PC-9 (cell line): ENCODE results near the gene FANK1. TPM values are rescaled to one million over a fixed set of nuclear protein-coding genes. Genes with fewer than 3 reads are reported as not detected.

ENCODE experiments used
- BruUV-seq: library from RNA; stranded (reverse); fragments of 400-500 nt; replicated peaks from 2 replicates; lab custom pipeline; 2021; lab: Mats Ljungman, UMichigan
- CTCF ChIA-PET: fragments of 300-600 bp; sonication (Branson Sonifier 250); formaldehyde crosslinking; loops from one replicate; lab custom pipeline; 2022; ENCODE audit warnings: antibody characterized with exemption; lab: Charles Lee
- POLR2A ChIA-PET: fragments of 300-600 bp; sonication (Branson Sonifier 250); formaldehyde crosslinking; loops from one replicate; lab custom pipeline; 2022; ENCODE audit warnings: antibody characterized with exemption; ENCODE audit not compliant: unreplicated experiment; lab: Charles Lee
- DNase-seq, 2 experiments: peaks; one replicate each; pipeline versions ENCODE4 v3.0.0 to v3.0.0-alpha.2; 2015 to 2022; ENCODE audit warnings: mixed read lengths in 1 of 2
- H2AFZ ChIP-seq: fragments of 200-600 bp; sonication (generic); 2 replicates; pipeline ENCODE4 v1.8.1; 2017; ENCODE audit warnings: antibody characterized with exemption
- H3F3A ChIP-seq: fragments of 200-600 bp; sonication (generic); 2 replicates; pipeline ENCODE4 v1.8.1; 2017; ENCODE audit warnings: antibody characterized with exemption, mild to moderate bottlenecking, low read depth; ENCODE audit not compliant: insufficient read depth
- H3K27ac ChIP-seq: fragments of 200-600 bp; sonication (generic); 2 replicates; pipeline ENCODE4 v1.6.1; 2016; ENCODE audit warnings: mixed run types
- H3K27me3 ChIP-seq: fragments of 200-600 bp; sonication (generic); 2 replicates; pipeline ENCODE4 v1.6.1; 2016; ENCODE audit warnings: low read depth, mixed run types; ENCODE audit not compliant: insufficient read depth
- H3K36me3 ChIP-seq: fragments of 200-600 bp; sonication (generic); 2 replicates; pipeline ENCODE4 v1.6.1; 2016; ENCODE audit warnings: low read depth, mixed run types
- H3K4me1 ChIP-seq: fragments of 200-600 bp; sonication (generic); replicated peaks from 2 replicates; pipeline ENCODE4 v1.6.1; 2016; ENCODE audit warnings: mixed run types; ENCODE audit not compliant: insufficient read depth
- H3K4me2 ChIP-seq: fragments of 200-600 bp; sonication (generic); 2 replicates; pipeline ENCODE4 v1.6.1; 2017; ENCODE audit warnings: mixed run types
- H3K4me3 ChIP-seq: fragments of 200-600 bp; sonication (generic); 2 replicates; pipeline ENCODE4 v1.6.1; 2016; ENCODE audit warnings: mixed run types
- H3K79me2 ChIP-seq: fragments of 200-600 bp; sonication (generic); 2 replicates; pipeline ENCODE4 v1.6.1; 2017; ENCODE audit warnings: low read depth, mixed run types
- H3K9me2 ChIP-seq: fragments of 200-600 bp; sonication (generic); 2 replicates; pipeline ENCODE4 v1.8.1; 2017; ENCODE audit warnings: mild to moderate bottlenecking; ENCODE audit not compliant: insufficient read depth
- H3K9me3 ChIP-seq: fragments of 200-600 bp; sonication (generic); 2 replicates; pipeline ENCODE4 v1.8.1; 2016; ENCODE audit warnings: low read depth; ENCODE audit not compliant: insufficient read depth
- H4K20me1 ChIP-seq: fragments of 200-600 bp; sonication (generic); 2 replicates; pipeline ENCODE4 v1.8.1; 2017; ENCODE audit not compliant: insufficient read depth
- CTCF ChIP-seq: fragments of 200-600 bp; sonication (generic); conservative IDR thresholded peaks from 2 replicates; pipeline ENCODE4 v1.6.1; 2017; ENCODE audit warnings: mixed run types, antibody characterized with exemption, mild to moderate bottlenecking, moderate library complexity
- EZH2 ChIP-seq: fragments of 200-600 bp; sonication (generic); IDR thresholded peaks from 2 replicates; pipeline ENCODE4 v1.8.0; 2017; ENCODE audit warnings: antibody characterized with exemption, low read depth
- intact Hi-C: fragments of 100-400 bp; cut with micrococcal nuclease; formaldehyde crosslinking; loops from one replicate; pipeline ENCODE4 v1.10.0; 2022; ENCODE audit not compliant: unreplicated experiment
- total RNA-seq: library from RNA; stranded (reverse); gene quantifications from 2 replicates; pipeline ENCODE4 v1.2.3, GENCODE V29; 2021

FANK1 gene
- total RNA-seq, 1 experiment from 2014 or later = 21.4 TPM

GRCh38 chr10:125865120-125865519 lies 31.2 kb upstream of the FANK1 start:
- Histone ChIP-seq H3K27ac (no peak overlapping the region), H2AFZ (no peak overlapping the region), H3K4me2 (no peak overlapping the region), H3K9me2 (no peaks in the 10 kb centered on the region), H3K4me1 (no peaks in the 10 kb centered on the region), H3F3A (no peaks in the 10 kb centered on the region), H3K79me2 (no peaks in the 10 kb centered on the region; the same call in 1 of the 2 replicates), H3K27me3 (no peaks in the 10 kb centered on the region), H4K20me1 (0 out of 2 replicates have a peak, but pooled peaks cover 5% of the 10 kb centered on the region), H3K9me3 (no peaks in the 10 kb centered on the region), H3K36me3 (no peaks in the 10 kb centered on the region), H3K4me3 (no peak overlapping the region)
- no peak for DNase-seq
- POLR2A ChIA-PET = no interaction called here
- BruUV-seq = no TSS peak
- intact Hi-C loops = loop anchor here (5.0 kb wide), 3 partner anchors 67 to 882 kb away; no protein-coding TSS in a partner anchor
- CTCF ChIA-PET = no interaction called here
- TF ChIP-seq EZH2 = no peak
- TF ChIP-seq CTCF = no peak

- no peak overlapping the region for H2AFZ ChIP-seq
- H3K4me1 ChIP-seq = no peaks in the 10 kb centered on the region
- no peaks in the 10 kb centered on the region for H3K9me3 ChIP-seq
- H3K27ac ChIP-seq = no peak overlapping the region
- POLR2A ChIA-PET = interaction anchor here (0.6 kb wide), 1 partner anchor 1282 kb away, joined by 6 read pairs; no protein-coding TSS in a partner anchor
- H3F3A ChIP-seq = no peaks in the 10 kb centered on the region
- TF ChIP-seq CTCF (no peak), EZH2 (no peak)
- H3K27me3 ChIP-seq = no peaks in the 10 kb centered on the region
- H3K36me3 ChIP-seq = no peaks in the 10 kb centered on the region
- H3K4me3 ChIP-seq = no peak overlapping the region
- BruUV-seq = no TSS peak
- H3K4me2 ChIP-seq = no peak overlapping the region
- no peaks in the 10 kb centered on the region; the same call in 1 of the 2 replicates for H3K79me2 ChIP-seq
- no peaks in the 10 kb centered on the region for H3K9me2 ChIP-seq
- H4K20me1 ChIP-seq = 0 out of 2 replicates have a peak, but pooled peaks cover 5% of the 10 kb centered on the region
- intact Hi-C loops = loop anchor here (5.0 kb wide), 3 partner anchors 66 to 881 kb away; no protein-coding TSS in a partner anchor
- CTCF ChIA-PET = no interaction called here
- no peak for DNase-seq
Measured at GRCh38 chr10:125866421-125867029, 29.8 kb upstream of the FANK1 start.

- Histone ChIP-seq H3K27ac (no peak overlapping the region), H3K36me3 (no peaks in the 10 kb centered on the region), H3K79me2 (no peaks in the 10 kb centered on the region), H2AFZ (no peak overlapping the region), H3K4me1 (no peaks in the 10 kb centered on the region), H3K4me3 (no peak overlapping the region), H3K9me2 (no peaks in the 10 kb centered on the region), H3K27me3 (no peaks in the 10 kb centered on the region), H3F3A (no peaks in the 10 kb centered on the region), H3K4me2 (no peak overlapping the region), H3K9me3 (no peaks in the 10 kb centered on the region), H4K20me1 (0 out of 2 replicates have a peak, but pooled peaks cover 5% of the 10 kb centered on the region)
- ChIA-PET CTCF (interaction anchor here (0.6 to 1.4 kb wide), 2 partner anchors 66 to 115 kb away, joined by 3 read pairs; no protein-coding TSS in a partner anchor), POLR2A (no interaction called here)
- BruUV-seq = no TSS peak
- peak in 1 of 2 experiments; percentile 9 for DNase-seq
- peak; percentile 87 for TF ChIP-seq CTCF
- TF ChIP-seq EZH2 = no peak
- intact Hi-C loops = loop anchor here (5.0 kb wide), 3 partner anchors 64 to 879 kb away; no protein-coding TSS in a partner anchor
Measured at GRCh38 chr10:125868372-125868975, 27.9 kb upstream of the FANK1 start.
